Heart left ventricle (tissue), 16 donors: ENCODE data around the gene RBP5. TPM values are rescaled to one million over a fixed set of nuclear protein-coding genes. Genes with fewer than 3 reads are reported as not detected.

ENCODE experiments used
- ATAC-seq, 4 donors: fragments of 200-7000 bp; cut with Tn5 transposase; one replicate each; pipeline ENCODE4 v1.9.1; 2020 to 2022; ENCODE audit warnings: moderate library complexity in 4 of 4, mild to moderate bottlenecking in 3 of 4, moderate number of reproducible peaks in 1 of 4
- DNase-seq, 5 donors: peaks; one replicate each; pipeline ENCODE4 v3.0.0-alpha.2; 2020
- H3K27ac ChIP-seq, 12 donors: fragments of 200-600 bp; sonication (generic) in 4 of 12; one replicate each; pipeline versions ENCODE4 v1.5.0 to v1.8.0; 2016 to 2022; ENCODE audit warnings: mild to moderate bottlenecking in 2 of 12
- H3K27me3 ChIP-seq, 9 donors: fragments of 200-600 bp; sonication (generic) in 2 of 9; one replicate each; pipeline versions ENCODE4 v1.5.1 to v1.8.0; 2016 to 2022; ENCODE audit warnings: mild to moderate bottlenecking in 3 of 9
- H3K36me3 ChIP-seq, 9 donors: fragments of 200-600 bp; sonication (generic) in 2 of 9; one replicate each; pipeline versions ENCODE4 v1.5.0 to v1.8.0; 2018 to 2022; ENCODE audit warnings: mild to moderate bottlenecking in 2 of 9
- H3K4me1 ChIP-seq, 12 donors: fragments of 200-600 bp; sonication (generic) in 4 of 12; one replicate each; pipeline versions ENCODE4 v1.5.0 to v1.8.0; 2016 to 2022; ENCODE audit warnings: mild to moderate bottlenecking in 3 of 12
- H3K4me3 ChIP-seq, 12 donors: fragments of 200-600 bp; sonication (generic) in 4 of 12; one replicate each; pipeline versions ENCODE4 v1.5.0 to v1.8.0; 2017 to 2022; ENCODE audit warnings: mild to moderate bottlenecking in 9 of 12, moderate library complexity in 4 of 12
- H3K9me3 ChIP-seq, 12 donors: fragments of 200-600 bp; sonication (generic) in 4 of 12; one replicate each; pipeline versions ENCODE4 v1.5.0 to v1.8.0; 2016 to 2022; ENCODE audit warnings: mild to moderate bottlenecking in 1 of 12
- POLR2A ChIP-seq, 2 donors: fragments of 450-650 bp; IDR thresholded peaks; one replicate each; pipeline ENCODE4 v1.6.1; 2017; ENCODE audit warnings: antibody characterized with exemption in 2 of 2, mild to moderate bottlenecking in 2 of 2, moderate library complexity in 2 of 2
- WGBS, 4 donors: extraction: QIAGEN DNeasy Blood & Tissue Kit in 2 of 4; methylation state at CpG; one replicate each; pipeline versions ENCODE4 v1.1.5 to v1.1.7; 2013 to 2018; 5-methylcytosine and 5-hydroxymethylcytosine counted together
- intact Hi-C, 10 donors: fragments of 100-400 bp; cut with DNase I; formaldehyde crosslinking; loops; one replicate each; pipeline versions ENCODE4 v1.11.1 to v1.14.2; 2022
- polyA plus RNA-seq, 2 donors: library from polyadenylated mRNA; stranded (reverse); fragments of 200-250 nt; gene quantifications; one replicate each; pipeline ENCODE4 v1.2.3, GENCODE V29; 2013
- total RNA-seq, 9 donors: library from RNA; depleted of rRNA in 2 of 9; stranded (reverse); fragments of >200 nt in 2 of 9; fragmentation: NEBNext Ultra II Directional in 3 of 9; extraction: Animal tissue kit (Norgen Biotek cat#: 25700) in 3 of 9; gene quantifications; one replicate each; pipeline versions ENCODE4 v1.1.0 to v1.2.4, GENCODE V29; 2016 to 2023
- TF ChIP-seq, protein P1 (sequence below), 12 donors: fragments of 200-600 bp; sonication (generic) in 4 of 12; IDR thresholded peaks; one replicate each; pipeline versions ENCODE4 v1.5.0 to v1.8.0; 2018 to 2022; ENCODE audit warnings: antibody characterized with exemption in 12 of 12, mild to moderate bottlenecking in 5 of 12
- donor health status: ischemic (EF 13 %, LVEDD 7.1; RV severe dilation, severe dysfunction).
- donor health status: healthy with polysubstance abuse.
- donor health status: DM: no; HTN: yes; CAD: no.
- donor health status: DM: no; HTN: no; CAD: no.
- donor health status: ischemic (EF 25% LVEDD 6.9; RV normal size, moderate dysfunction).
- donor health status: ischemic (EF 25% LVEDD 5.7; RV mildly dilated, moderate dysfunction).
- donor health status: healthy.
- donor health status: DM: yes; HTN: yes; CAD: no.
- donor health status: ischemic (EF 35%, LVEDD 5.7; RV mildly dilated, moderate dysfunction).
- donor health status: nonischemic (EF 11% LVEDD 7.7; RV severe dilation, severe dysfunction).
- donor health status: DM: yes; HTN: yes; CAD: no.
- donor health status: PGD.
- donor health status: ischemic (EF 29% LVEDD 5.4; RV normal size, mild dysfunction).
- donor health status: nonischemic (EF 23%, LVEDD 6.1; RV moderate dilation, normal function).

RBP5 gene
- total and polyA plus RNA-seq, 11 donors = 0.34 to 2.1 (median 0.90) TPM; not detected in 7

DNA sequence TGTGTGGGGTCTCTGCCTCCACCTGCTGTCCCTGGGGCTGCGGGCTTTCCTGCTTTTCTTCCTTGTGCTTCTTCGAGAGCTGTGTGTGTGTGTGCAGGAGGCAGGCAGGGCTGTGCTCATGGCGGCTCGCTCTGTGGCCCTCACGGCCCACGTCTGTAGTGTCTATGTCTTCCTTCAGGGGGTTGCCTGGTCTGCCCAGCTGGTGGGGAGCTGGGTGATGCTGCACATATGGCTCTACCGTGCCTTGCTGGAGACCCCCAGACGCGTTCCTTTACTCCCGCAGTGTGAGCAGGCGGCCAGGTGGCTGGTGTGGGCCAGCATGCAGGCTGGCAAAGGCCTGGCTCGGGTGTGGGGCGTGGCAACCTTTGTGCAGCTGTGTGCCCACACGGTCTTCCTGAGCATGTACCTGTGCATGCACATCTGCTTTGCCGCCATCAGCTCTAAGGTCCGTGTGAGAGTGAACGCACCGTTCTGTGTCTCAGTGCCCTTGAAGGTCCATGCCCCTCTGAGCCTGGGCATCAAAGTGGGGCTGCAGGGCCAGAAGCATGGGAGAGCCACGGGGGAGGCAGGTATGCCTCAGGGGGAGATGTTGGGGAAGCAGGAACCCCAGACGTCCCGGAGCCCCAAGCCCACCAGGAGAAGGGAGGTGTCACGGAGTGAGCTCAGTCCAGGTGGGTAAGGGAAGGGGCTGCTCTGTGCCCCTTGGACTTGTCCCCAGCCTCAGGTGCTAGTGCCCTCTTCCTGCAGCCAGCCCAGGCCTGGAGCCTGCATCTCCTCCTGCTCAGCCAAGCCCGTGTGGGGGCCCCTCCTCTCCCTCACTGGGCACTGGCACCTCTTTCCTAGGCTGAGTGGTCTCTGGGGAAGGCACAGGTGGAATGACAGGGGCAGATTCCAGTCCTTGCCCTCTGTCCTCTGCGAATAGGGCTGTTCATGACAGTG is 27.8 kb upstream of the RBP5 start:
- intact Hi-C loops = no loop called here

DNA sequence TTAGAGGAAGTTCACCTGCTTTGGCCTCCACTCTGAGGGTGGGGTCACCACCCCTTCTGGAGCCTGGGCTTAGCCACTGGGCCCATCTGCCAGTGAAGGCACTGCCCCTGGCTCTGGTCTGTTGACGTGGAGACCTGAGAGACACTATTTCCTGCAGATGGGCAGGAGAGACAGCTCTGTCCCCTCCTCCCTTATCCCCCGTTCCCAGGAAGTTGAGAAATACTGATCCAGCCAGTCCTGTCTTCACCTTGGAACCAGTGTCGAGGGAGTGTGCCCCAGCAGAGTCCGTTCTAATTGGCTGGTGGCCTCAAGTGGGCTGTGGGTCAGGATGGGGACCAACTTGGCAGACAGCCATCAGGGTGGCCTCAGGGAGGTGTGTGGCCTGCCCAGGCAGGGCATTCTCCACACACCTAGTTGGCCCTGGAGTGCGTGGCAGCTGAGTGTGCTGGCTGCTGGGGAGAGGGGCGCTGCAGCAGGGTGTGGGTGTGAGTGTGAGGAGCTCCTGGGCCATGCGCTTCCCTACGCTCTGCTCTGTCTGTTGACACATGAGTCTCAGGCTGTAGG is 26.9 kb upstream of the RBP5 start:
- intact Hi-C loops = no loop called here
- ATAC-seq = peak in 1 of 4 donors; percentile 6
- TF ChIP-seq, protein P1, sequence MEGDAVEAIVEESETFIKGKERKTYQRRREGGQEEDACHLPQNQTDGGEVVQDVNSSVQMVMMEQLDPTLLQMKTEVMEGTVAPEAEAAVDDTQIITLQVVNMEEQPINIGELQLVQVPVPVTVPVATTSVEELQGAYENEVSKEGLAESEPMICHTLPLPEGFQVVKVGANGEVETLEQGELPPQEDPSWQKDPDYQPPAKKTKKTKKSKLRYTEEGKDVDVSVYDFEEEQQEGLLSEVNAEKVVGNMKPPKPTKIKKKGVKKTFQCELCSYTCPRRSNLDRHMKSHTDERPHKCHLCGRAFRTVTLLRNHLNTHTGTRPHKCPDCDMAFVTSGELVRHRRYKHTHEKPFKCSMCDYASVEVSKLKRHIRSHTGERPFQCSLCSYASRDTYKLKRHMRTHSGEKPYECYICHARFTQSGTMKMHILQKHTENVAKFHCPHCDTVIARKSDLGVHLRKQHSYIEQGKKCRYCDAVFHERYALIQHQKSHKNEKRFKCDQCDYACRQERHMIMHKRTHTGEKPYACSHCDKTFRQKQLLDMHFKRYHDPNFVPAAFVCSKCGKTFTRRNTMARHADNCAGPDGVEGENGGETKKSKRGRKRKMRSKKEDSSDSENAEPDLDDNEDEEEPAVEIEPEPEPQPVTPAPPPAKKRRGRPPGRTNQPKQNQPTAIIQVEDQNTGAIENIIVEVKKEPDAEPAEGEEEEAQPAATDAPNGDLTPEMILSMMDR (IDR thresholded peaks at IDR 0.05) = no peak
- TF ChIP-seq POLR2A (IDR thresholded peaks at IDR 0.05) = no peak
- no peak for DNase-seq
- no peak overlapping the region for H3K4me3 ChIP-seq
- no peaks in the 10 kb centered on the region for H3K4me1 ChIP-seq
- H3K27ac ChIP-seq = no peak overlapping the region
- H3K27me3 ChIP-seq = no peaks in the 10 kb centered on the region
- H3K9me3 ChIP-seq = no peaks in the 10 kb centered on the region
- peaks cover 0 to 49% (median 5%) of the 10 kb centered on the region in 9 donors for H3K36me3 ChIP-seq
- 72 to 88% (median 80%) methylated on average over 5 to 8 of the region's 8 CpGs for WGBS, 4 donors

More for the DNA sequence above, 27.8 kb upstream of the RBP5 start:
- DNase-seq (no peak), ATAC-seq (no peak)
- WGBS, 4 donors = 85 to 95% (median 90%) methylated on average over 17 to 24 of the region's 24 CpGs
- Histone ChIP-seq H3K27me3 (no peaks in the 10 kb centered on the region), H3K36me3 (peaks cover 0 to 39% (median 0%) of the 10 kb centered on the region in 9 donors), H3K27ac (no peak overlapping the region), H3K9me3 (no peaks in the 10 kb centered on the region), H3K4me1 (no peaks in the 10 kb centered on the region), H3K4me3 (no peak overlapping the region)
- TF ChIP-seq POLR2A (IDR thresholded peaks at IDR 0.05) = no peak
- TF ChIP-seq, protein P1 (IDR thresholded peaks at IDR 0.05) = no peak

DNA sequence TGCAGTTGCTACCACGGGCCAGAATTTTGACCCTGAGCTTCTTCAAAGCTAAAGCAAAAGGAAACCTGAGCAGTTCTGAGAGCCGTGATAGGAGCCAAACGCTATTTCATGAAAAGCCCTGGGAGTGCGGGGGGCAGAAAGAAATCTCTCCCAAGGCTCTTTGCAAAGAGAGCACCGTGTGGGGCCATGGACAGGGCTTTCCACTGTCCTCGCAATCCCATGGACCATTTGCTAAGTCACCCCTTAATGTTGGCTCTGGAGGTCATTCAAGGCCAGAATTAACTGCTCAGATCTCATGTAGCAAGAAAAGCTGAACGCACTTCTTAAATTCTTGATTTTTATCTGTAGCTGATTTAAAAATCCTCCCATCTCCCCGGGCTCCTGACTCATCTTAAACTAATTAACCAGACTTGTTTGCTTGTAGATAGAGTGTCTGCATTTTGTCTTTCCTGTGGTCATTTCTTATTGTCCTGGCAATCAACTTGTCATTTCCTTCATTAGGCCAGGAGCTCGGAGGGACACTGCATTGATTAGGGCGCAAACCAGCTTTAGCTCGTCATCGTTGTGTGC is 26.3 kb upstream of the RBP5 start:
- H3K4me1 ChIP-seq = no peaks in the 10 kb centered on the region
- peaks cover 0 to 55% (median 5%) of the 10 kb centered on the region in 9 donors for H3K36me3 ChIP-seq
- no peaks in the 10 kb centered on the region for H3K9me3 ChIP-seq
- H3K27me3 ChIP-seq = no peaks in the 10 kb centered on the region
- TF ChIP-seq, protein P1 (IDR thresholded peaks at IDR 0.05) = no peak
- no peak for TF ChIP-seq POLR2A (IDR thresholded peaks at IDR 0.05)
- intact Hi-C loops = no loop called here
- DNase-seq = no peak
- no peak for ATAC-seq
- WGBS, 4 donors = 84 to 91% (median 89%) methylated on average over 12 of the region's 12 CpGs
- no peak overlapping the region for H3K27ac ChIP-seq
- no peak overlapping the region for H3K4me3 ChIP-seq

DNA sequence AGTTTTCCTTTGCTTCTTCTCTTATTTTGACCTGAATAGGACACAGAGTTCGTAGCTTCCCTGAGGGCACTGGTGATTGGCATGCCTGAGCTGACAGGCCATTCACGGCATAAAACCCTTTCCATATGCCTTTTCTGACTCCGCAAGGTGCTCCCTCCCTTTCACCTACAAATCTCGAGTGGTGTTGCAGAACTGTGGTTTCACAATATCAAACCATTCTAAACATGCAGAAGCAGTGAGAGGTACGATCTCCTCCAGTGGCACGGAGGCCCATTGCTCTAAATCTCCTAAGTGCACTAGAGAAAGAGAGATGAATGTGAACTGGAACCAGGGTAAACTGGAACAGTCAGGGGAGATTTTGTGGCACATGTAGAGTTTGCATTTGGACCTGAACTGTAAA is 25.4 kb upstream of the RBP5 start:
- Histone ChIP-seq H3K4me3 (no peak overlapping the region), H3K27ac (no peak overlapping the region), H3K9me3 (no peaks in the 10 kb centered on the region), H3K4me1 (no peaks in the 10 kb centered on the region), H3K36me3 (peaks cover 0 to 64% (median 9%) of the 10 kb centered on the region in 9 donors), H3K27me3 (no peaks in the 10 kb centered on the region)
- intact Hi-C loops = no loop called here
- TF ChIP-seq, protein P1 (IDR thresholded peaks at IDR 0.05) = no peak
- TF ChIP-seq POLR2A (IDR thresholded peaks at IDR 0.05) = no peak
- DNase-seq (no peak), ATAC-seq (no peak)
- WGBS, 4 donors = 89 to 93% (median 91%) methylated on average over 6 of the region's 6 CpGs
